ENCODE results near the gene C12orf76. TPM values are rescaled to one million over a fixed set of nuclear protein-coding genes. Genes with fewer than 3 reads are reported as not detected.

The C12orf76 gene
- total and polyA plus RNA-seq, 2 of the 13 experiments (the other 11 are each of a cell fraction or from before 2014, with no cell fraction given): 15.8 to 38.4 TPM

DNA sequence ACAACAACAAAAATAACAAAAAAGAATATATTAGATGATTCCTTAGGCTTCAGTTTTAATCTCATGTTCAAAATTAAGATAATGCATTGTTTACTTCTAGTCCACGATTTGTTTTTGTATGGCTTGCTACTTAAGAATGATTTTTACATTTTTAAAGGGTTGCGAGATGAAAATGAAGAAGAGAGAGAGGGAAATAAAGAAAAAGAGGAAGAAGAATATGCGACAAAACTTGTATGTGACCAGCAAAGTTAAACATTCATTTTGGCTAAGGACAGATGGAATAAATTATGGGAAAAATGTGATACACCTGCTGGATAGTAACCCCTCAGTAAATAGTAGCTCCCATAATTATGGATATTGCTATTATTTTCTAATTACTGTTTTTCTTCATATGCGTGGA is 50.9 kb downstream of the C12orf76 start:
- Histone ChIP-seq H3K27me3 (ENCODE audit: control insufficient read depth in 1 of 2, insufficient read depth in 2 of 2, low read length in 2 of 2) (no peaks in the 10 kb centered on the region; a peak in 1 of 5 replicates), H3K4me1 (ENCODE audit: insufficient read depth, low read length) (peaks cover 67% of the 10 kb centered on the region), H3K27ac (ENCODE audit: extremely low read length, insufficient read depth, low read length) (no peak overlapping the region), H4K20me1 (ENCODE audit: insufficient read depth, low read length) (peaks cover 6% of the 10 kb centered on the region; the same call in 1 of the 2 replicates), H3K36me3 (replicated peaks in 1 of 2; ENCODE audit: control insufficient read depth in 1 of 2, insufficient read depth in 2 of 2, low read length in 2 of 2) (no peaks in the 10 kb centered on the region), H2AFZ (ENCODE audit: low read length) (no peak overlapping the region), H3K4me2 (ENCODE audit: low read depth, low read length) (no peak overlapping the region), H3K4me3 (replicated peaks in 1 of 3; ENCODE audit: insufficient read depth in 1 of 3, low read depth in 2 of 3, low read length in 3 of 3) (no peak overlapping the region), H3K9ac (ENCODE audit: insufficient read depth, low read depth, low read length) (no peak overlapping the region), H3K9me3 (ENCODE audit: low read length) (no peaks in the 10 kb centered on the region), H3K79me2 (ENCODE audit: insufficient read depth, low read length) (peaks cover 48% of the 10 kb centered on the region)
- ChIA-PET POLR2A (interaction anchor here (1.4 to 2.4 kb wide), 3 partner anchors 15 to 82 kb away, joined by 3 to 10 read pairs (median 5); no protein-coding TSS in a partner anchor), CTCF (ENCODE audit: low intra/inter-chr PET ratio, low total read pairs) (interaction anchor here (0.6 kb wide), 1 partner anchor 104 kb away, joined by 4 read pairs; no protein-coding TSS in a partner anchor)
- BruUV-seq (replicated peaks): no TSS peak
- no peak for ATAC-seq
- DNase-seq (ENCODE audit: low spot score): no peak
- intact Hi-C loops (cut with micrococcal nuclease; ENCODE audit: unreplicated experiment) (loop anchor here (5.0 kb wide), 1 partner anchor 50 kb away; no protein-coding TSS in a partner anchor), in situ Hi-C loops (cut with HindIII; ENCODE audit: extremely low pct_ligation_motif_present, low pct_unique_long_range_greater_than_20kb) (no loop called here)
- 96% methylated on average over 4 of the region's 4 CpGs for WGBS (ENCODE audit: low lambda C conversion rate)
- TF ChIP-seq ZKSCAN8 (CRISPR knock-in tag; IDR thresholded peaks at IDR 0.05; ENCODE audit: borderline replicate concordance) (no peak), SATB2 (CRISPR knock-in tag; IDR thresholded peaks at IDR 0.05) (no peak), PAWR (CRISPR knock-in tag; IDR thresholded peaks at IDR 0.05; ENCODE audit: borderline replicate concordance) (no peak), ZSCAN21 (CRISPR knock-in tag; IDR thresholded peaks at IDR 0.05; ENCODE audit: borderline replicate concordance) (no peak), ZNF788 (CRISPR knock-in tag; IDR thresholded peaks at IDR 0.05; ENCODE audit: borderline replicate concordance) (no peak), WIZ (CRISPR knock-in tag; IDR thresholded peaks at IDR 0.05) (no peak), ZNF7 (CRISPR knock-in tag; IDR thresholded peaks at IDR 0.05) (no peak), ZNF556 (CRISPR knock-in tag; IDR thresholded peaks at IDR 0.05; ENCODE audit: borderline replicate concordance) (no peak), KDM6A (CRISPR knock-in tag; IDR thresholded peaks at IDR 0.05; ENCODE audit: low read depth) (no peak), SMARCC2 (IDR thresholded peaks at IDR 0.05) (no peak), NPAS2 (CRISPR knock-in tag; IDR thresholded peaks at IDR 0.05; ENCODE audit: borderline replicate concordance) (no peak), ZNF777 (CRISPR knock-in tag; IDR thresholded peaks at IDR 0.05) (no peak), YY1 (IDR thresholded peaks at IDR 0.05; ENCODE audit: insufficient read depth, insufficient replicate concordance, low read depth, low read length) (no peak), ZNF557 (CRISPR knock-in tag; IDR thresholded peaks at IDR 0.05) (no peak), CHD2 (IDR thresholded peaks at IDR 0.05; ENCODE audit: low read depth, low read length) (no peak)
- TF ChIP-seq, protein P1, sequence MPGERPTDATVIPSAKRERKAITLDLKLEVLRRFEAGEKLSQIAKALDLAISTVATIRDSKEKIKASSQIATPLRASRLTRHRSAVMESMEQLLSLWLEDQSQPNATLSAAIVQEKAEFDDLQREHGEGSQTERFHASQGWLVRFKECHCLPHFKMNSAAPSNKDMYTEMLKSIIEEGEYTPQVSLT (CRISPR knock-in tag; IDR thresholded peaks at IDR 0.05; ENCODE audit: borderline replicate concordance, low read depth): no peak
- TF ChIP-seq, protein P2, sequence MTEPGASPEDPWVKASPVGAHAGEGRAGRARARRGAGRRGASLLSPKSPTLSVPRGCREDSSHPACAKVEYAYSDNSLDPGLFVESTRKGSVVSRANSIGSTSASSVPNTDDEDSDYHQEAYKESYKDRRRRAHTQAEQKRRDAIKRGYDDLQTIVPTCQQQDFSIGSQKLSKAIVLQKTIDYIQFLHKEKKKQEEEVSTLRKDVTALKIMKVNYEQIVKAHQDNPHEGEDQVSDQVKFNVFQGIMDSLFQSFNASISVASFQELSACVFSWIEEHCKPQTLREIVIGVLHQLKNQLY (CRISPR knock-in tag; IDR thresholded peaks at IDR 0.05): no peak
- TF ChIP-seq, protein P3, sequence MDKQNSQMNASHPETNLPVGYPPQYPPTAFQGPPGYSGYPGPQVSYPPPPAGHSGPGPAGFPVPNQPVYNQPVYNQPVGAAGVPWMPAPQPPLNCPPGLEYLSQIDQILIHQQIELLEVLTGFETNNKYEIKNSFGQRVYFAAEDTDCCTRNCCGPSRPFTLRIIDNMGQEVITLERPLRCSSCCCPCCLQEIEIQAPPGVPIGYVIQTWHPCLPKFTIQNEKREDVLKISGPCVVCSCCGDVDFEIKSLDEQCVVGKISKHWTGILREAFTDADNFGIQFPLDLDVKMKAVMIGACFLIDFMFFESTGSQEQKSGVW (CRISPR knock-in tag; IDR thresholded peaks at IDR 0.05; ENCODE audit: borderline replicate concordance): no peak
- TF ChIP-seq, protein P4, sequence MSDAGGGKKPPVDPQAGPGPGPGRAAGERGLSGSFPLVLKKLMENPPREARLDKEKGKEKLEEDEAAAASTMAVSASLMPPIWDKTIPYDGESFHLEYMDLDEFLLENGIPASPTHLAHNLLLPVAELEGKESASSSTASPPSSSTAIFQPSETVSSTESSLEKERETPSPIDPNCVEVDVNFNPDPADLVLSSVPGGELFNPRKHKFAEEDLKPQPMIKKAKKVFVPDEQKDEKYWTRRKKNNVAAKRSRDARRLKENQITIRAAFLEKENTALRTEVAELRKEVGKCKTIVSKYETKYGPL (CRISPR knock-in tag; IDR thresholded peaks at IDR 0.05): no peak
- TF ChIP-seq, protein P5, sequence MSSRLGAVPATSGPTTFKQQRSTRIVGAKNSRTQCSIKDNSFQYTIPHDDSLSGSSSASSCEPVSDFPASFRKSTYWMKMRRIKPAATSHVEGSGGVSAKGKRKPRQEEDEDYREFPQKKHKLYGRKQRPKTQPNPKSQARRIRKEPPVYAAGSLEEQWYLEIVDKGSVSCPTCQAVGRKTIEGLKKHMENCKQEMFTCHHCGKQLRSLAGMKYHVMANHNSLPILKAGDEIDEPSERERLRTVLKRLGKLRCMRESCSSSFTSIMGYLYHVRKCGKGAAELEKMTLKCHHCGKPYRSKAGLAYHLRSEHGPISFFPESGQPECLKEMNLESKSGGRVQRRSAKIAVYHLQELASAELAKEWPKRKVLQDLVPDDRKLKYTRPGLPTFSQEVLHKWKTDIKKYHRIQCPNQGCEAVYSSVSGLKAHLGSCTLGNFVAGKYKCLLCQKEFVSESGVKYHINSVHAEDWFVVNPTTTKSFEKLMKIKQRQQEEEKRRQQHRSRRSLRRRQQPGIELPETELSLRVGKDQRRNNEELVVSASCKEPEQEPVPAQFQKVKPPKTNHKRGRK (CRISPR knock-in tag; IDR thresholded peaks at IDR 0.05): no peak
- no peak for FAIRE-seq

Data from HepG2 (cell line).